SK-N-SH treated with all-trans-retinoic acid at 6 μM for 48 hours (cell line): ENCODE measurements around the gene QRFP.

ENCODE experiments used
- ARNTL ChIP-seq: fragments of 450-650 bp; formaldehyde crosslinking; IDR thresholded peaks from 2 replicates; pipeline ENCODE4 v1.5.0; 2020; ENCODE audit warnings: low read depth, mild to moderate bottlenecking, moderate library complexity, borderline replicate concordance
- CREB5 ChIP-seq: fragments of 250-450 bp; sonication (Bioruptor Pico); IDR thresholded peaks from 2 replicates; pipeline ENCODE4 v1.5.1; 2020; ENCODE audit warnings: low read depth, mild to moderate bottlenecking, moderate library complexity
- ESRRG ChIP-seq: fragments of 250-450 bp; sonication (Bioruptor Pico); IDR thresholded peaks from 2 replicates; pipeline ENCODE4 v1.6.1; 2021; ENCODE audit warnings: mild to moderate bottlenecking
- ISL1 ChIP-seq: fragments of 250-450 bp; sonication (Bioruptor Pico); IDR thresholded peaks from 2 replicates; pipeline ENCODE4 v2.1.2; 2022; ENCODE audit warnings: mild to moderate bottlenecking, moderate library complexity
- OSR1 ChIP-seq: fragments of 250-450 bp; sonication (Bioruptor Pico); IDR thresholded peaks from 2 replicates; pipeline ENCODE4 v1.8.0; 2022; ENCODE audit warnings: moderate library complexity, mild to moderate bottlenecking, inconsistent platforms
- PATZ1 ChIP-seq: fragments of 250-450 bp; sonication (Bioruptor Pico); IDR thresholded peaks from 2 replicates; pipeline ENCODE4 v1.8.0; 2020; ENCODE audit warnings: mild to moderate bottlenecking, moderate library complexity, borderline replicate concordance
- TCF4 ChIP-seq: fragments of 250-450 bp; sonication (Bioruptor Pico); IDR thresholded peaks from 2 replicates; pipeline ENCODE4 v1.8.0; 2021; ENCODE audit warnings: mild to moderate bottlenecking, moderate library complexity, borderline replicate concordance
- TOX ChIP-seq: fragments of 250-450 bp; sonication (Bioruptor Pico); IDR thresholded peaks from 2 replicates; pipeline ENCODE4 v1.8.0; 2021; ENCODE audit warnings: mild to moderate bottlenecking, moderate library complexity, borderline replicate concordance
- TSHZ2 ChIP-seq: fragments of 250-450 bp; sonication (Bioruptor Pico); IDR thresholded peaks from 2 replicates; pipeline ENCODE4 v1.5.0; 2020; ENCODE audit warnings: mild to moderate bottlenecking, moderate library complexity
- ZFP30 ChIP-seq: fragments of 450-650 bp; formaldehyde crosslinking; IDR thresholded peaks from 2 replicates; pipeline ENCODE4 v1.5.0; 2022; ENCODE audit warnings: mild to moderate bottlenecking, moderate library complexity
- ZNF565 ChIP-seq: fragments of 450-650 bp; formaldehyde crosslinking; conservative IDR thresholded peaks from 2 replicates; pipeline ENCODE4 v1.5.0; 2020; ENCODE audit warnings: low read depth, mild to moderate bottlenecking, moderate library complexity
- ZNF70 ChIP-seq: fragments of 450-650 bp; formaldehyde crosslinking; IDR thresholded peaks from 2 replicates; pipeline ENCODE4 v1.5.0; 2020; ENCODE audit warnings: mild to moderate bottlenecking, moderate library complexity
- ZNF8 ChIP-seq: fragments of 450-650 bp; formaldehyde crosslinking; IDR thresholded peaks from 2 replicates; pipeline ENCODE4 v1.5.0; 2020; ENCODE audit warnings: mild to moderate bottlenecking, moderate library complexity

GRCh38 chr9:130888146-130888885, 8.3 kb downstream of the QRFP start:
- TF ChIP-seq ZNF8 (CRISPR knock-in tag) (no peak), CREB5 (no peak), OSR1 (CRISPR knock-in tag) (no peak), ESRRG (CRISPR knock-in tag) (no peak), TSHZ2 (CRISPR knock-in tag) (no peak), TOX (CRISPR knock-in tag) (no peak), PATZ1 (CRISPR knock-in tag) (no peak), ISL1 (CRISPR knock-in tag) (no peak), ARNTL (CRISPR knock-in tag) (no peak), ZNF565 (no peak), ZFP30 (CRISPR knock-in tag) (no peak), TCF4 (CRISPR knock-in tag) (no peak), ZNF70 (CRISPR knock-in tag) (no peak)
